Measurements from ENCODE around the gene MCEMP1.
A peak's percentile ranks its signal among the peaks of the same experiment; 100 is the strongest.

Gene MCEMP1

DNA sequence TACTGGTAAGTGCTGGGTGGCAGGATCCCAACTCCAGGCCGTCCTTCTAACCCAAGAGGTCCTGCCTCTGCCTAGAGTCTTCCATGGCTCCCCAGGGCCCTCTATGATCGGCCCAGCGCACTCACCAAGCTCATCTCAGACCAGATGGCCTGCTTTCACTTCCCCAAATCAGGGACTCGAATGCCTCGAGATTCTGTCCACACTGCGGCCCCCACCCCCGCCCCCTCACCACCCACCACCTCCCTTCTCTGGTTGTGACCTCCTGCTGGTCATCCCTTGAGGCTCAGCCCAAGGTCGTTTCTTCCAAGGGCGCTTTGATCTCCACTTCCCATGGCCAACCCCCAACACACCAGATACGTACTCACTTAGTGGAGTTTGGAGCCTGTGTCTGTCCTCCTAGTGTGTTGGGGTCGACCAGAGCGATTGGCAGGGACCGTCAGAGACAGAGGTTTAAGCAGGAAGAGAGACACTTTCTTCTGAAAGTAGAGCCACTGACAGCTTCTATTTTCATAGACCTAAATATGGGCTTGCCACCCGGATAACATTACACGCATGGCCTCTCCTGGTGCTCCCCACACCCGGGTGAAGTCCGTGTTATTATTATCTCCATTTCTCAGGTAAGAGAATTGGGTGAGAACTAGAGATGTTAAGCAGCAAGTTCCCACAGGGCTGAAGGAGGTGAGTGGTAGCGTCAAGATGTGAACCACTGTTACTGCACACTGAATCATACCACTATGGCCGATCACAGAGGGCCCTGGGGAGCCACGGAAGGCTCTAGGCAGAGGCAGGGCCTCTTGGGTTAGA lies 25.0 kb downstream of the MCEMP1 start, which contains the start of gene FCER2:
FCER2 (minus strand) TSS at position 478 of the 804 bp plus-strand sequence. CDS start 2,371 bp downstream, outside the sequence.
- in situ Hi-C loops (cut with MboI; ENCODE audit: low pct_unique_long_range_greater_than_20kb, low sequenced_read_pairs, unreplicated experiment): loop anchor here (10.0 kb wide), 1 partner anchor 93 kb away; no protein-coding TSS in a partner anchor
- TF ChIP-seq, protein P1, sequence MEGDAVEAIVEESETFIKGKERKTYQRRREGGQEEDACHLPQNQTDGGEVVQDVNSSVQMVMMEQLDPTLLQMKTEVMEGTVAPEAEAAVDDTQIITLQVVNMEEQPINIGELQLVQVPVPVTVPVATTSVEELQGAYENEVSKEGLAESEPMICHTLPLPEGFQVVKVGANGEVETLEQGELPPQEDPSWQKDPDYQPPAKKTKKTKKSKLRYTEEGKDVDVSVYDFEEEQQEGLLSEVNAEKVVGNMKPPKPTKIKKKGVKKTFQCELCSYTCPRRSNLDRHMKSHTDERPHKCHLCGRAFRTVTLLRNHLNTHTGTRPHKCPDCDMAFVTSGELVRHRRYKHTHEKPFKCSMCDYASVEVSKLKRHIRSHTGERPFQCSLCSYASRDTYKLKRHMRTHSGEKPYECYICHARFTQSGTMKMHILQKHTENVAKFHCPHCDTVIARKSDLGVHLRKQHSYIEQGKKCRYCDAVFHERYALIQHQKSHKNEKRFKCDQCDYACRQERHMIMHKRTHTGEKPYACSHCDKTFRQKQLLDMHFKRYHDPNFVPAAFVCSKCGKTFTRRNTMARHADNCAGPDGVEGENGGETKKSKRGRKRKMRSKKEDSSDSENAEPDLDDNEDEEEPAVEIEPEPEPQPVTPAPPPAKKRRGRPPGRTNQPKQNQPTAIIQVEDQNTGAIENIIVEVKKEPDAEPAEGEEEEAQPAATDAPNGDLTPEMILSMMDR (IDR thresholded peaks at IDR 0.05; ENCODE audit: extremely low read depth, insufficient read depth, missing control alignments): no peak
- peak; percentile 77 for DNase-seq (ENCODE audit: low spot score)

DNA sequence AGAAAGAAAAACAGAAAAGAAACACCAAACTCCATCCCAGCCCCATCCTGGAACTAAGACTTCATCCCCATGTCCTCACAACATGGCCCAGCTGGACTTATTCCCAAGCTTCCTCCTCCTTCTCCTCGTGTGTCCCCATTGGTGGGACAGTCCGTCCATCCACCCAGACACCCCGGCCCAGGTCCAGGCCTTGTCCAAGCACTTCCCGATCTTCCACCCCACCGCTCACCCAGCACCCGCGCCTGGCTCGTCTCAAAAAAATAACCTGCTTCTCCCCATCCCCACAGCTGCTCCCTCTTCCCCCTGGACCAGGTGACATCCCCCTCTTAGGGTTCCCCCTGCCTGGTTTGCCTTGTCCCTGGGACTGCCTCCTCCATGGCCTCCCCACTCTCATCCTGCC lies 26.4 kb downstream of the MCEMP1 start:
- in situ Hi-C loops (cut with MboI; ENCODE audit: low pct_unique_long_range_greater_than_20kb, low sequenced_read_pairs, unreplicated experiment): loop anchor here (10.0 kb wide), 1 partner anchor 91 kb away; no protein-coding TSS in a partner anchor
- no peak for DNase-seq (ENCODE audit: low spot score)
- TF ChIP-seq, protein P1 (IDR thresholded peaks at IDR 0.05; ENCODE audit: extremely low read depth, insufficient read depth, missing control alignments): no peak

DNA sequence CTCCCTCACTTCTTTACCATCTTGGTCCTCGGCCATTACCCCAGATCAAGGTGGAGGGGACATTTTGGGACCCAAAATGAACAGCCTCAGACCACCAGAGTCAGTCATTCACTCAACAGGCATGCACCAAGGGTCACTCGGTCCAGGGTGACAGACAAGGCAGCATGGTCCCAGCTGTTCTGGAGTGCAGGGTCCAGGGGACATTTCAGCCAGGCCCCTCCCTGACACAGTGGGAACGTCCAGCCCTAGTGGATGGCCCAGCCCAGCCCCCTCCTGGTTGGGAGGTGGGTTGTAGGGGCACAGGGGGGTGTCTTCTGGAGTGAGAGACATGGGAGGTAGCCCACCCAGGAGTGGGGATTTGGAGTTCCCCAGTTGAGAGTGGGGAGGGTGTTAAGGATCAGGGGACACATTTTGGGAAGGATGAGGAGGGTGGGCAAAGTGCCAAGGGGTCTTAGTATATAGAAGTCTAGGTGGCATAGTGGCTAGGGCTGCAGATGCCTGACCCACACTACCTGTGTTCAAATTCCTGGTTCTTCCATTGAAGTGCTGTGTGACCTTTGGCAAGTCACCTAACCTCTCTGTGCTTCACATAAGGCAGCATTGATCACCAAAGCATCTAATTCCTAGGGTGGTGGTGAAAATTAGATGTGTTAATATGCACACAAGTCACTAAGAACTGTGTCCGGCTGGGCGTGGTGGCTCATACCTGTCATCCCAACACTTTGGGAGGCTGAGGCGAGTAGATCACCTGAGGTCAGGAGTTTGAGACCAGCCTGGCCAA lies 27.6 kb downstream of the MCEMP1 start:
- in situ Hi-C loops (cut with MboI; ENCODE audit: low pct_unique_long_range_greater_than_20kb, low sequenced_read_pairs, unreplicated experiment): loop anchor here (10.0 kb wide), 1 partner anchor 90 kb away; no protein-coding TSS in a partner anchor
- TF ChIP-seq, protein P1 (IDR thresholded peaks at IDR 0.05; ENCODE audit: extremely low read depth, insufficient read depth, missing control alignments): no peak
- no peak for DNase-seq (ENCODE audit: low spot score)

DNA sequence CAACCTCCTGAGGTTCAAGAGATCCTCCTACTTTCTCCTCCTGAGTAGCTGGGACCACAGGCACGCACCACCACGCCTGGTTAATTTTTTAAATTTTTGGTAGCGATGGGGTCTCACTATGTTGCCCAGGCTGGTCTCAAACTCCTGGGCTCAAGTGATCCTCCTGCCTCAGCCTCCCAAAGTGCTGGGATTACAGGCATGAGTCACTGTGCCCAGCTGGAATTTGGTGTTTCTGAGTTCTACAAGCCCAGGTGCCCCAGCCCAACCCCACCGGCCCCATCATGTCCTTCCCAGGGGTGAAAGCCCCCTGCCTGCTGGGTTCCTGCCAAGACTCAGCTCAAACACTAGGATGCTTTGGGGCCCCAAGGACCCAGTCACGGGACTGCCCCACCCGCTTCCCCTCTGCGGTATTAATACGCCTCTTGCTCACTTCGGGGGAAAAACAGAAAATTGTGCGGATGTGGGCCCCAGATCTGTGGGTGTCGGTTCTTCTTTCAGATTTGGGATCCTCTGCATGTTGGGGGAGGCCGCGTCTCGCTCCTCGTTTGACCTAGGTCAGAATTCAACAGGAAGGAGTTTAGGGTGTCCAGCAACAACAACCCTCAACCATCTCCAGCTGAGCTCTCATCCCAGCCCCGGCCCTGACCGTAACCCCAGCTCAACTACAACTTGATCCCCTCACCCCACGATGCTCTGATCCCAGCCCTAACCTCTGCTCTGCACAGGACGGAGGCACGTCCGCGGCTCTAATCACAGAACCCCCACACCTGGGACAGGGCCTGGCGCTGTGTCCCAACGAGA lies 28.7 kb downstream of the MCEMP1 start:
- in situ Hi-C loops (cut with MboI; ENCODE audit: low pct_unique_long_range_greater_than_20kb, low sequenced_read_pairs, unreplicated experiment): loop anchor here (10.0 kb wide), 1 partner anchor 89 kb away; no protein-coding TSS in a partner anchor
- no peak for DNase-seq (ENCODE audit: low spot score)
- TF ChIP-seq, protein P1 (IDR thresholded peaks at IDR 0.05; ENCODE audit: extremely low read depth, insufficient read depth, missing control alignments): no peak

DNA sequence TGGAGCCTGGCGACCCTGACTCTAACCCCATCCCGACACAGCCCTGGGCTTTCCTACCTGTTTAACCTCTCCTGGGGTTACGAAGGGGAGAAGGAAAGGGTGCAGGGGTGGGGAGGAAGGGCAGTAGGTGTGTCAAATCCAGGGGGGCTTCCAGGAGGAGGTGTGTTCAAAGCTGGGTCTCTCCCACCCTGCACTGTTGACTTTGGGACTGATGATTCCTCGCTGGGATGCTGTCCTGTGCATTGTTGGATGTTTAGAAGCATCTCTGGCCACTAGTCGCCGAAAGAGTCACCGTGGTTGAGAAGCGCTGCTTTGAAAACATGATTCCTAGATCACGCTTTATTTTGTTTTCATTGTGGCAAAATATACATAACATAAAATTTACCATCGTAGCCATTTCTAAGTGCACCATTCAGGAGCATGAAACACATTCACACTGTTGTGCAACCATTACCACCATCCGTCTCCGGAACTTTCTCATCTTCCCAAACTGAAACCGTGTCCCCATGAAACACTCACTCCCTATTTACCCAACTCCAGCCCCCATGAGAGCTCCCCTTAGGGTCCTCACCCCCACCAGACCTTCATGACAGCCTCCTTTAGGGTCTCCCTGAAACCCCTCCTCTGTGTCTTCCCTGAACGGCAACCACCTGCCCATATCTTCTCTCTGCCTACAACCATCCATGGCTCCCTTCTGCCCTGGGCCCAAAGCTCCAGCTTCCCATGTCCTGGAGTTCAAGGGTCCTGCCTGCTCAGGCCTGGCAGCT lies 29.5 kb downstream of the MCEMP1 start:
- in situ Hi-C loops (cut with MboI; ENCODE audit: low pct_unique_long_range_greater_than_20kb, low sequenced_read_pairs, unreplicated experiment): loop anchor here (10.0 kb wide), 1 partner anchor 88 kb away; no protein-coding TSS in a partner anchor
- no peak for DNase-seq (ENCODE audit: low spot score)
- TF ChIP-seq, protein P1 (IDR thresholded peaks at IDR 0.05; ENCODE audit: extremely low read depth, insufficient read depth, missing control alignments): no peak

All from GM13977 (cell line).